Gastroesophageal sphincter (tissue), 3 donors: Measurements from ENCODE around the gene ARHGAP24.

ENCODE experiments used
- POLR2A ChIP-seq, 2 donors: fragments of 450-650 bp; IDR thresholded peaks; one replicate each; pipeline ENCODE4 v1.6.1; 2017; ENCODE audit warnings: antibody characterized with exemption in 2 of 2, mild to moderate bottlenecking in 2 of 2, moderate library complexity in 1 of 2
- POLR2AphosphoS5 ChIP-seq: sonication (generic); formaldehyde crosslinking; IDR thresholded peaks from one replicate; pipeline ENCODE4 v1.6.1; 2017; ENCODE audit warnings: antibody characterized with exemption
- TF ChIP-seq, protein P1 (sequence below), 4 experiments: fragments of 200-600 bp in 2 of 4; fragments of 450-650 bp in 2 of 4; sonication (generic) in 1 of 4; IDR thresholded peaks; one replicate each; pipeline ENCODE4 v1.5.1; 2017 to 2019; ENCODE audit warnings: antibody characterized with exemption in 4 of 4, mild to moderate bottlenecking in 2 of 4, moderate library complexity in 2 of 4

DNA sequence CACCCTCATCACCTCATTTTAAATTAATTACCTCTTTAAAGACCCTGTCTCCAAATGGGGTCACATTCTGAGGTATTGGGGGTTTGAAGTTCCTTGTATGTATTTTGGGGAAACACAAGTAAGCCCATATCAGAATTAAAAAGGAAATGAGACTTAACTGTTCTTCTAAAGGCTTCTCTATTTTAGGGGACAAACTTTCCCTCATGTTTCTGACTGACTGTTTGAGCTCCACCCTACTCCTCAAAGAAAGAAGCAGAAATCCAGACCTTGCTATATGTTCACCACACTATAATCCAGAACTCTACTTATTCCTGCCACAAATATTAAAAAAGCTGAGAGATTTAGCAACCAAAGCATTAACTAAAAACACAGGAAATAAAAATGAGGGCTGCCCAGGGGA lies 258.8 kb downstream of the ARHGAP24 start:
- TF ChIP-seq, protein P1, sequence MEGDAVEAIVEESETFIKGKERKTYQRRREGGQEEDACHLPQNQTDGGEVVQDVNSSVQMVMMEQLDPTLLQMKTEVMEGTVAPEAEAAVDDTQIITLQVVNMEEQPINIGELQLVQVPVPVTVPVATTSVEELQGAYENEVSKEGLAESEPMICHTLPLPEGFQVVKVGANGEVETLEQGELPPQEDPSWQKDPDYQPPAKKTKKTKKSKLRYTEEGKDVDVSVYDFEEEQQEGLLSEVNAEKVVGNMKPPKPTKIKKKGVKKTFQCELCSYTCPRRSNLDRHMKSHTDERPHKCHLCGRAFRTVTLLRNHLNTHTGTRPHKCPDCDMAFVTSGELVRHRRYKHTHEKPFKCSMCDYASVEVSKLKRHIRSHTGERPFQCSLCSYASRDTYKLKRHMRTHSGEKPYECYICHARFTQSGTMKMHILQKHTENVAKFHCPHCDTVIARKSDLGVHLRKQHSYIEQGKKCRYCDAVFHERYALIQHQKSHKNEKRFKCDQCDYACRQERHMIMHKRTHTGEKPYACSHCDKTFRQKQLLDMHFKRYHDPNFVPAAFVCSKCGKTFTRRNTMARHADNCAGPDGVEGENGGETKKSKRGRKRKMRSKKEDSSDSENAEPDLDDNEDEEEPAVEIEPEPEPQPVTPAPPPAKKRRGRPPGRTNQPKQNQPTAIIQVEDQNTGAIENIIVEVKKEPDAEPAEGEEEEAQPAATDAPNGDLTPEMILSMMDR (IDR thresholded peaks at IDR 0.05) = no peak
- no peak for TF ChIP-seq POLR2AphosphoS5
- no peak for TF ChIP-seq POLR2A (IDR thresholded peaks at IDR 0.05)
